GM18858 (cell line): ENCODE measurements around the gene HECTD4.
A peak's percentile ranks its signal among the peaks of the same experiment; 100 is the strongest.
"Not testable (repeated sequence)": the region's sequence is repeated elsewhere in the genome, so short reads cannot be mapped to it uniquely, and the experiment has no call there.

Experiments
- ATAC-seq: cut with Tn5 transposase; IDR thresholded peaks from one replicate; pipeline ENCODE4 v1.9.1; 2021; ENCODE audit not compliant: unreplicated experiment

The HECTD4 gene

GRCh38 chr12:112164011-112164660 lies 218.1 kb downstream of the HECTD4 start:
- ATAC-seq: no peak

GRCh38 chr12:112163471-112163991 lies 218.7 kb downstream of the HECTD4 start:
- ATAC-seq: no peak

GRCh38 chr12:112163056-112163455 lies 219.2 kb downstream of the HECTD4 start:
- ATAC-seq: no peak

DNA sequence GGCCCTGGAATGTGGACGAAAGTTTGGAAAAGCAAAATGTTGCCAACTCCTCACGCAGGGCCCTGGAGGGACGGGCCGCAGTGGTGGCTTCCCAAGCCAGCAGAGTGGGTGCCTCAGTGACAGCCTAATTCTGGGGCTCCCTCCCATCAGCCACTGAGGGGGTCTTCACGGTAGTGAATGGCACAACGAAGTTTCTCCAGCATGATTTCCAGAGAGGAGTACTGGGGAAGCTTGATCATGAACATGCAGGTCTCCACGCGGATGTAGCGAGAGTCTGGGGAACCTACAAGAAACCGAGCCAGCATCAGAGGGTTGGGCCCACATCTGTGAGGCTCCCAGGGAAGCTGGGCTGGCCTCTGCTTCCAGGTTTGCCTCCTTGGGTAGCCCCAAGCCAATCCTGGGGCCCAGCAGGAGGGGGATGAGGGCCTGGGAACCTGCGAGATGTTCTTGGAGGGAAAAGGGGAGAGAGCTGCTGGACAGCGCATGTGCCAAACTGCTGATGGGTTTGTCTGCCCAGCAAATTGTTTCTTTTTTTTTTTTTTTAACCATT lies 219.9 kb downstream of the HECTD4 start:
- ATAC-seq: no peak

GRCh38 chr12:112161711-112162110 lies 220.5 kb downstream of the HECTD4 start:
- no peak for ATAC-seq

- ATAC-seq: no peak
Measured at GRCh38 chr12:112160611-112161010, 221.6 kb downstream of the HECTD4 start.

- no peak for ATAC-seq
Measured at GRCh38 chr12:112159146-112159541, 223.1 kb downstream of the HECTD4 start.

- ATAC-seq: not testable (repeated sequence)
Measured at GRCh38 chr12:112158461-112159145, 223.6 kb downstream of the HECTD4 start.

- ATAC-seq: no peak
Measured at GRCh38 chr12:112153893-112154219, 228.4 kb downstream of the HECTD4 start.

DNA sequence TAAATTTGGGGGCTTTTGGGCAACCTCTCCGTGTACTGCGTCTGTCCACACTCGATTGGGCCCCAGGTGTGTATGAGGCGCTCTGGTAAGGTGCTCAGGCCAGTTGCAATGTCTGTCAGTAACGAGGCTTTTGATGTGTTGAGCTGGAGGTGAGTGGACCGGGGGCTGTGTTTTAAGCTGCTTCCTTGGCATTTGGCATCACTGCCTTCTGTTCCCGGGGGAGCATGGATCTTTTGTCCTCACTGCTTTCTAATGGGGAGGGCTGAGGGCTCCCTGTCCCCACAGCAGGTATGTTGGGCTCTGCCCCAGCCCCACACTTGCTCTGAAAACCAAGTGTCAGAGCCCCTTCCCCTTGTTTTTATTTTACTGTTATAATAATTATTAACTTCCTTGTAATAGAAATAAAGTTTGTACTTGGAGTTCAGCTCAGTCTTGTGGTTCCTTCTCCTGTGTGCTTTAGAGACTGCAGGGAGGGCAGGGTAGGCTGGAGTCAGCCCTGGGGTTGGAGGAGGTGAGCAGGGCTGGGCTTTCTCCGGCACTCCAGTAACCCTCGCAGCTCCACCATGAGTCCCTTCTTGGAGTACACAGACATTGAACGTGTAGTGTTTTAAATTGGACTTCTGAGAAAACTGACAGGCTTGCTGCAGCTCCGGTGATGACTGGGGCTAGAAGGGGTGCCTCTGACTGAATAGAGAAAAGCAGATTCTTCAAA lies 228.9 kb downstream of the HECTD4 start:
- ATAC-seq: no peak

GRCh38 chr12:112151766-112152541 lies 230.3 kb downstream of the HECTD4 start:
- no peak for ATAC-seq

DNA sequence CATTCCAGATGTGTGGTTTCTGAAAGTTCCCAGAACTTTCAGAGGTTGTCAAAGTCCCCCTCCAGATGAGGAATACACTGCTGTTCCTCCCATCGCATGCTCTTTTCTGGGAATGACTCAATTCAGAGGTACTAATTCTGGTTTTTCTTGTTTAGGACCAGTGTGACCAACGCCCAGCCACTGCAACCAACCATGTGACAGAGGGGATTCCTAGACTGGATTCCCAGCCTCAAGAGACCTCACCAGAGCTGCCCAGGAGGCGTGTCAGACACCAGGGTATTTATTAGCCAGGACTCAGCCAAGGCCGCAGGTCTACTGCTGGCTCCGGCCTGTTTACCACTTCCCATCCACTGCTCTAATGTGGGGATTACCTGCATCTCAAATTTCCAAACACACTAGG lies 232.6 kb downstream of the HECTD4 start:
- no peak for ATAC-seq

- no peak for ATAC-seq
Measured at GRCh38 chr12:112148031-112148513, 234.2 kb downstream of the HECTD4 start.

DNA sequence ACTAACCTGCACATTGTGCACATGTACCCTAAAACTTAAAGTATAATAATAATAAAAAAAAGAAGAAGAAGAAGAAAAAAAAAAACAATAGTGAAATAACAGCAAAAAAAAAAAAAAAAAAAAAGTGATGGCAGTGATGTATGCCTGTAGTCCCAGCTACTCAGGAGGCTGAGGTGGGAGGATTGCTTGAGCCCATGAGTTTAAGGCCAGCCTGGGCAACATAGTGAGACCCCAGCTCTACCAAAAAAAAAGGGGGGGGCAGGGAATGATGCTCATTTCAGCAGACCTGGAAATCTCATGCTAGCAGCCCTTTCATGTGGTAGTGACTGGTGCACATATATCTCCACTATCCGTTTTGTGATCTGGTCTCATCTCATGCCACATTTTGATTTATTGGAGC lies 236.1 kb downstream of the HECTD4 start:
- no peak for ATAC-seq

- ATAC-seq: no peak
Measured at GRCh38 chr12:112140728-112141127, 241.5 kb downstream of the HECTD4 start.

- no peak for ATAC-seq
Measured at GRCh38 chr12:112134731-112135130, 247.5 kb downstream of the HECTD4 start.

GRCh38 chr12:112133418-112133817 lies 248.8 kb downstream of the HECTD4 start:
- no peak for ATAC-seq

- ATAC-seq: no peak
Measured at GRCh38 chr12:112131686-112132085, 250.5 kb downstream of the HECTD4 start.

GRCh38 chr12:112130441-112130998 lies 251.7 kb downstream of the HECTD4 start:
- ATAC-seq: peak; percentile 57

DNA sequence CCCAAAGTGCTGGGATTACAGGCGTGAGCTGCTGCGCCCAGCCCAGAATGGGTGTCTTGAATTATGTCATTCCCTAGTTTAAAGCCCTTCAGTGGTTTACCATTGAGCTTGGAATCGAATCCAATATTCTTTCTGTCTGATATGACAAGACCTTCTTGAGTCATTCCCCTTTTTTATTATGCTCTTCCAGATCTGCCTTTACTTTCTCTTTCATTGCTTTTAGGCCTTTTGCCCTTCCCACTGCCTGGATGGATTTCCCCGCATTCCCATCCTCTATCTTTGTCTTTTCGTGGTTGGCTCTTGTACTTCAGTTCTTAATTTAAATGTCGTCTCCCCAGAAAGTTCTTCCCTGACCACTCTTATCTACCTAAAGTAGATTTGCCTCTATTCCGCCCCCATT lies 255.3 kb downstream of the HECTD4 start:
- ATAC-seq: no peak
